ENCODE data around the gene FOXC2.
A peak's percentile ranks its signal among the peaks of the same experiment; 100 is the strongest.

FOXC2 gene

GRCh38 chr16:86566601-86566965, at the start of gene FOXC2:
Gene FOXC2, plus strand, starts transcription at chr16:86566829. Its CDS starts 507 bp downstream, at chr16:86567336.
- DNase-seq (ENCODE audit: low read depth in 2 of 2): peak; percentile 41 to 42

GRCh38 chr16:86517033-86517432, 49.6 kb upstream of the FOXC2 start:
- DNase-seq (ENCODE audit: low read depth in 2 of 2): no peak

GRCh38 chr16:86517652-86518258, 48.9 kb upstream of the FOXC2 start:
- peak in 1 of 2 donors; percentile 25 for DNase-seq (ENCODE audit: low read depth in 2 of 2)

GRCh38 chr16:86519007-86519648, 47.5 kb upstream of the FOXC2 start:
- no peak for DNase-seq (ENCODE audit: low read depth in 2 of 2)

GRCh38 chr16:86519649-86520316, 46.8 kb upstream of the FOXC2 start:
- DNase-seq (ENCODE audit: low read depth in 2 of 2): peak in 1 of 2 donors; percentile 49

GRCh38 chr16:86520317-86521210, 46.1 kb upstream of the FOXC2 start:
- no peak for DNase-seq (ENCODE audit: low read depth in 2 of 2)

GRCh38 chr16:86521236-86522197, 45.1 kb upstream of the FOXC2 start:
- DNase-seq (ENCODE audit: low read depth in 2 of 2): no peak

- no peak for DNase-seq (ENCODE audit: low read depth in 2 of 2)
Measured at GRCh38 chr16:86522634-86523033, 44.0 kb upstream of the FOXC2 start.

GRCh38 chr16:86523166-86523740, 43.4 kb upstream of the FOXC2 start:
- DNase-seq (ENCODE audit: low read depth in 2 of 2): no peak

GRCh38 chr16:86524029-86524428, 42.6 kb upstream of the FOXC2 start:
- no peak for DNase-seq (ENCODE audit: low read depth in 2 of 2)

GRCh38 chr16:86525696-86526095, 40.9 kb upstream of the FOXC2 start:
- no peak for DNase-seq (ENCODE audit: low read depth in 2 of 2)

GRCh38 chr16:86527366-86527765, 39.3 kb upstream of the FOXC2 start:
- no peak for DNase-seq (ENCODE audit: low read depth in 2 of 2)

- DNase-seq (ENCODE audit: low read depth in 2 of 2): no peak
Measured at GRCh38 chr16:86528061-86528929, 38.3 kb upstream of the FOXC2 start.

GRCh38 chr16:86529160-86529559, 37.5 kb upstream of the FOXC2 start:
- DNase-seq (ENCODE audit: low read depth in 2 of 2): no peak

GRCh38 chr16:86530251-86531190, 36.1 kb upstream of the FOXC2 start:
- DNase-seq (ENCODE audit: low read depth in 2 of 2): no peak

- DNase-seq (ENCODE audit: low read depth in 2 of 2): no peak
Measured at GRCh38 chr16:86531191-86531545, 35.5 kb upstream of the FOXC2 start.

- no peak for DNase-seq (ENCODE audit: low read depth in 2 of 2)
Measured at GRCh38 chr16:86531641-86532525, 34.7 kb upstream of the FOXC2 start.

GRCh38 chr16:86532526-86532815, 34.2 kb upstream of the FOXC2 start:
- DNase-seq (ENCODE audit: low read depth in 2 of 2): no peak
